Uterus (tissue), 4 donors: ENCODE measurements around the gene BCAS3. TPM values are rescaled to one million over a fixed set of nuclear protein-coding genes. Genes with fewer than 3 reads are reported as not detected.

Experiments used
- DNase-seq, 2 donors: peaks; one replicate each; pipeline ENCODE4 v3.0.0-alpha.2; 2019 to 2020
- H3K27ac ChIP-seq, 2 donors: fragments of 200-600 bp; sonication (generic); 1 replicate in 1 of 2; 2 replicates in 1 of 2; pipeline ENCODE4 v1.5.1; 2016 to 2018
- H3K27me3 ChIP-seq, 2 donors: fragments of 200-600 bp; sonication (generic); one replicate each; pipeline ENCODE4 v1.5.1; 2018 to 2019; ENCODE audit warnings: control low read depth in 1 of 2
- H3K36me3 ChIP-seq, 2 donors: fragments of 200-600 bp; sonication (generic); one replicate each; pipeline ENCODE4 v1.5.1; 2019; ENCODE audit warnings: control low read depth in 1 of 2
- H3K4me1 ChIP-seq, 2 donors: fragments of 200-600 bp; sonication (generic); one replicate each; pipeline ENCODE4 v1.5.1; 2018 to 2019; ENCODE audit warnings: control low read depth in 1 of 2
- H3K4me3 ChIP-seq, 2 donors: fragments of 200-600 bp; sonication (generic); 1 replicate in 1 of 2; 2 replicates in 1 of 2; pipeline ENCODE4 v1.5.1; 2018 to 2019; ENCODE audit warnings: mild to moderate bottlenecking in 1 of 2
- H3K9me3 ChIP-seq, 2 donors: fragments of 200-600 bp; sonication (generic); one replicate each; pipeline ENCODE4 v1.5.1; 2019; ENCODE audit warnings: control low read depth in 1 of 2
- POLR2A ChIP-seq, 2 donors: fragments of 450-650 bp; IDR thresholded peaks; one replicate each; pipeline ENCODE4 v1.6.1; 2016; ENCODE audit warnings: antibody characterized with exemption in 2 of 2, mild to moderate bottlenecking in 1 of 2, moderate library complexity in 1 of 2
- intact Hi-C: fragments of 100-400 bp; cut with DNase I; formaldehyde crosslinking; loops from one replicate; pipeline ENCODE4 v1.15.1; 2023; ENCODE audit warnings: low total_unique reads
- total RNA-seq, 4 donors: library from RNA; depleted of rRNA in 3 of 4; stranded (reverse); fragments of >200 nt in 3 of 4; gene quantifications; one replicate each; pipeline versions ENCODE4 v1.1.0 to v1.2.4, GENCODE V29; 2014 to 2023
- TF ChIP-seq, protein P1 (sequence below), 4 experiments: fragments of 200-600 bp in 2 of 4; fragments of 450-650 bp in 2 of 4; sonication (generic) in 2 of 4; IDR thresholded peaks; one replicate each; pipeline ENCODE4 v1.5.1; 2016 to 2019; ENCODE audit warnings: antibody characterized with exemption in 4 of 4, mild to moderate bottlenecking in 2 of 4, moderate library complexity in 1 of 4
- donor health status: DM: yes; HTN: yes; CAD: no.

BCAS3 gene
- total RNA-seq, 4 donors from 2014 or later = 42.6 to 147 (median 83.7) TPM

- TF ChIP-seq POLR2A (IDR thresholded peaks at IDR 0.05) = no peak
- TF ChIP-seq, protein P1, sequence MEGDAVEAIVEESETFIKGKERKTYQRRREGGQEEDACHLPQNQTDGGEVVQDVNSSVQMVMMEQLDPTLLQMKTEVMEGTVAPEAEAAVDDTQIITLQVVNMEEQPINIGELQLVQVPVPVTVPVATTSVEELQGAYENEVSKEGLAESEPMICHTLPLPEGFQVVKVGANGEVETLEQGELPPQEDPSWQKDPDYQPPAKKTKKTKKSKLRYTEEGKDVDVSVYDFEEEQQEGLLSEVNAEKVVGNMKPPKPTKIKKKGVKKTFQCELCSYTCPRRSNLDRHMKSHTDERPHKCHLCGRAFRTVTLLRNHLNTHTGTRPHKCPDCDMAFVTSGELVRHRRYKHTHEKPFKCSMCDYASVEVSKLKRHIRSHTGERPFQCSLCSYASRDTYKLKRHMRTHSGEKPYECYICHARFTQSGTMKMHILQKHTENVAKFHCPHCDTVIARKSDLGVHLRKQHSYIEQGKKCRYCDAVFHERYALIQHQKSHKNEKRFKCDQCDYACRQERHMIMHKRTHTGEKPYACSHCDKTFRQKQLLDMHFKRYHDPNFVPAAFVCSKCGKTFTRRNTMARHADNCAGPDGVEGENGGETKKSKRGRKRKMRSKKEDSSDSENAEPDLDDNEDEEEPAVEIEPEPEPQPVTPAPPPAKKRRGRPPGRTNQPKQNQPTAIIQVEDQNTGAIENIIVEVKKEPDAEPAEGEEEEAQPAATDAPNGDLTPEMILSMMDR (IDR thresholded peaks at IDR 0.05) = no peak
- intact Hi-C loops = no loop called here
Observed at GRCh38 chr17:61387511-61388305, 710.1 kb downstream of the BCAS3 start.

GRCh38 chr17:61388561-61389356, 711.1 kb downstream of the BCAS3 start:
- Histone ChIP-seq H3K9me3 (no peaks in the 10 kb centered on the region), H3K27ac (no peak overlapping the region), H3K4me1 (peaks cover 0 to 8% of the 10 kb centered on the region in 2 donors), H3K36me3 (no peaks in the 10 kb centered on the region), H3K27me3 (no peaks in the 10 kb centered on the region), H3K4me3 (no peak overlapping the region)
- no peak for DNase-seq
- intact Hi-C loops = no loop called here
- TF ChIP-seq, protein P1 (IDR thresholded peaks at IDR 0.05) = no peak
- no peak for TF ChIP-seq POLR2A (IDR thresholded peaks at IDR 0.05)

More at GRCh38 chr17:61387511-61388305, 710.1 kb downstream of the BCAS3 start:
- Histone ChIP-seq H3K4me3 (no peak overlapping the region), H3K9me3 (no peaks in the 10 kb centered on the region), H3K27ac (no peak overlapping the region), H3K36me3 (no peaks in the 10 kb centered on the region), H3K4me1 (peaks cover 0 to 8% of the 10 kb centered on the region in 2 donors), H3K27me3 (no peaks in the 10 kb centered on the region)
- no peak for DNase-seq

DNA sequence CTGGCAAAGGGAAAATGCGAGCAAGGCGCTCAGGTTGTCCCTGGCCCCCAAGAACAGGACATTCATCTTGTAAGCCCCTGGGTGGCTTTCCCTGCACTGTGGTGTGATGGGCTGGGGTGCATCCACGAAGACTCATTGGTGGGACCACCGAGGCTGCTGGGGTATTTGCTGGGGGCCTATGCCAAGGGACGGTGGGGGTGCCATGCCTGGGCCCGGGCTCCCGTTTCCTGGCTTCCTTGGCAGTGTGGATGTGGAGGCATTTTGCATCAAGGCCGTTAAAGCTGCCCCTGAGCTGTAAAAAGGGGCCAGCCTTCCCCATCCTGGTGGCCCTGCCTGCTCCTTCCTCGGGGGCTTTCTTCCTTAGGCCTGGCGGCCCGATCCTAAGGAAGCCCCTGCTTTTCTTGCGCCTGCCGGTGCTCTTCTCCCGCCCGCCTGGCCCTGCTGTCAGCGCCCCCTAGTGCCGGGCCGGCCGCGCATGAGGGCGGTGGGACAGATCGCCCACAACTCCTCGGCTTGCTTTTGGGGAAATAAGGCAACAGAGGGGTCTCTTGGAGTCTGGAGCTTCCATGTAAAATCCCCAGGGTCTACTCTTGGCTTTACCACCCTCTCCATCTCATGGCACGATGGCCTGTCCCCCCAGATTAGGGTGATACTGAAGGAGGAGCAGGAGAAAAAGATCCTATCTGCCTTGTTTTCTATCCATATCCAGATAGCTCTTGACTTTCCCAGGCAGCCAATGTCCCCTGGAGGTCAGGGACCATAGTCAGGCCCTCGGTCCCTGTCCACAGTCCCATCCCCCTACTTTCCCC, 712.2 kb downstream of the BCAS3 start:
- H3K9me3 ChIP-seq = no peaks in the 10 kb centered on the region
- H3K4me3 ChIP-seq = no peak overlapping the region
- DNase-seq = peak; percentile 29 to 52
- H3K36me3 ChIP-seq = no peaks in the 10 kb centered on the region
- H3K27ac ChIP-seq = peak overlapping the region; percentile 6 to 49
- H3K4me1 ChIP-seq = peaks cover 0 to 8% of the 10 kb centered on the region in 2 donors
- TF ChIP-seq POLR2A (IDR thresholded peaks at IDR 0.05) = no peak
- TF ChIP-seq, protein P1 (IDR thresholded peaks at IDR 0.05) = peak; percentile 72 to 93 (median 84)
- H3K27me3 ChIP-seq = no peaks in the 10 kb centered on the region
- intact Hi-C loops = loop anchor here (10.0 kb wide), 1 partner anchor 385 kb away; no protein-coding TSS in a partner anchor

GRCh38 chr17:61390479-61390791, 712.8 kb downstream of the BCAS3 start:
- peak overlapping the region in 1 of 2 donors; percentile 6 for H3K27ac ChIP-seq
- DNase-seq = peak in 1 of 2 donors; percentile 17
- no peak overlapping the region for H3K4me3 ChIP-seq
- peaks cover 0 to 8% of the 10 kb centered on the region in 2 donors for H3K4me1 ChIP-seq
- intact Hi-C loops = loop anchor here (10.0 kb wide), 1 partner anchor 386 kb away; no protein-coding TSS in a partner anchor
- no peaks in the 10 kb centered on the region for H3K9me3 ChIP-seq
- H3K36me3 ChIP-seq = no peaks in the 10 kb centered on the region
- TF ChIP-seq, protein P1 (IDR thresholded peaks at IDR 0.05) = no peak
- TF ChIP-seq POLR2A (IDR thresholded peaks at IDR 0.05) = no peak
- H3K27me3 ChIP-seq = no peaks in the 10 kb centered on the region
